HepG2 (cell line): ENCODE data around the gene TMEM108. TPM values are rescaled to one million over a fixed set of nuclear protein-coding genes. Genes with fewer than 3 reads are reported as not detected.

Experiments
- ATAC-seq: fragments of 200-7000 bp; cut with Tn5 transposase; 3 replicates; pipeline ENCODE4 v1.9.1; 2020; ENCODE audit warnings: mild to moderate bottlenecking, moderate library complexity
- BruUV-seq: library from RNA; stranded (reverse); fragments of 400-500 nt; replicated peaks from 2 replicates; lab custom pipeline; 2021; lab: Mats Ljungman, UMichigan
- CTCF ChIA-PET: fragments of 300-600 bp; formaldehyde crosslinking; extraction: SDS; loops from one replicate; lab custom pipeline; 2021; ENCODE audit warnings: low total read pairs, inconsistent platforms, low intra/inter-chr PET ratio; lab: Yijun Ruan, JAX
- POLR2A ChIA-PET: fragments of 350-600 bp; sonication (Branson Sonifier 250); formaldehyde crosslinking; loops from one replicate; lab custom pipeline; 2020; ENCODE audit warnings: antibody characterized with exemption, inconsistent platforms; lab: Yijun Ruan, JAX
- DNase-seq: peaks from one replicate; pipeline ENCODE4 v3.0.0-alpha.2; 2015; ENCODE audit warnings: low spot score
- FAIRE-seq: peaks from 3 replicates; lab custom pipeline; 2011; peaks lifted over from hg19 to GRCh38; lab: Jason Lieb, UNC
- H2AFZ ChIP-seq: one replicate; pipeline ENCODE4 v1.6.1; 2011; ENCODE audit warnings: low read length, inconsistent platforms
- H3K27ac ChIP-seq: fragments of 300-600 bp; 3 replicates; pipeline ENCODE4 v1.8.0; 2011; ENCODE audit warnings: mixed run types, mild to moderate bottlenecking, mixed read lengths, low read length, inconsistent platforms; ENCODE audit not compliant: insufficient read depth; ENCODE audit errors: extremely low read length
- H3K27me3 ChIP-seq, 2 experiments: fragments of 200-600 bp in 1 of 2; 2 replicates in 1 of 2; 3 replicates in 1 of 2; pipeline versions ENCODE4 v1.6.0 to v1.8.0; 2011; ENCODE audit warnings: low read length in 2 of 2, mild to moderate bottlenecking in 2 of 2, moderate library complexity in 2 of 2, inconsistent platforms in 1 of 2; ENCODE audit not compliant: insufficient read depth in 2 of 2, control insufficient read depth in 1 of 2
- H3K36me3 ChIP-seq, 2 experiments: fragments of 200-600 bp in 1 of 2; replicated peaks in 1 of 2; 2 replicates in 1 of 2; 3 replicates in 1 of 2; pipeline versions ENCODE4 v1.5.1 to v1.8.0; 2011; ENCODE audit warnings: low read length in 2 of 2, inconsistent platforms in 1 of 2; ENCODE audit not compliant: insufficient read depth in 2 of 2, control insufficient read depth in 1 of 2
- H3K4me1 ChIP-seq: 2 replicates; pipeline ENCODE4 v1.5.1; 2012; ENCODE audit warnings: low read length, inconsistent platforms; ENCODE audit not compliant: insufficient read depth
- H3K4me2 ChIP-seq: 2 replicates; pipeline ENCODE4 v1.6.0; 2011; ENCODE audit warnings: low read depth, low read length, inconsistent platforms
- H3K4me3 ChIP-seq, 3 experiments: fragments of 200-600 bp in 1 of 3; sonication (generic), shearing (Covaris generic) in 1 of 3; replicated peaks in 1 of 3; 2 replicates each; pipeline ENCODE4 v1.5.1; 2011 to 2016; ENCODE audit warnings: low read length in 3 of 3, inconsistent platforms in 2 of 3, low read depth in 2 of 3, mild to moderate bottlenecking in 2 of 3, control low read depth in 1 of 3, mixed read lengths in 1 of 3; ENCODE audit not compliant: insufficient read depth in 1 of 3
- H3K79me2 ChIP-seq: one replicate; pipeline ENCODE4 v1.6.1; 2011; ENCODE audit warnings: low read length, inconsistent platforms; ENCODE audit not compliant: insufficient read depth
- H3K9ac ChIP-seq: 2 replicates; pipeline ENCODE4 v1.6.0; 2011; ENCODE audit warnings: mild to moderate bottlenecking, low read depth, low read length, inconsistent platforms; ENCODE audit not compliant: insufficient read depth
- H3K9me3 ChIP-seq: 2 replicates; pipeline ENCODE4 v1.5.1; 2012; ENCODE audit warnings: mild to moderate bottlenecking, low read length
- H4K20me1 ChIP-seq: 2 replicates; pipeline ENCODE4 v1.6.0; 2011; ENCODE audit warnings: inconsistent platforms, mild to moderate bottlenecking, low read length, moderate library complexity; ENCODE audit not compliant: insufficient read depth
- BORCS8-MEF2B ChIP-seq: sonication (generic); formaldehyde crosslinking; IDR thresholded peaks from 2 replicates; pipeline ENCODE4 v1.8.0; 2022; ENCODE audit warnings: mild to moderate bottlenecking, missing genetic modification reagents
- DPF2 ChIP-seq: sonication (generic); formaldehyde crosslinking; IDR thresholded peaks from 2 replicates; pipeline ENCODE4 v1.4.0; 2020; ENCODE audit warnings: mild to moderate bottlenecking, low read depth, missing genetic modification reagents, borderline replicate concordance
- HNF1A ChIP-seq, 2 experiments: sonication (generic) in 1 of 2; formaldehyde crosslinking in 1 of 2; IDR thresholded peaks; 2 replicates each; pipeline versions ENCODE4 v1.4.0 to v1.6.1; 2016 to 2020; ENCODE audit warnings: borderline replicate concordance in 1 of 2, low read depth in 1 of 2, mild to moderate bottlenecking in 1 of 2, missing genetic modification reagents in 1 of 2
- RXRB ChIP-seq: IDR thresholded peaks from 2 replicates; pipeline ENCODE4 v1.6.1; 2016; ENCODE audit warnings: borderline replicate concordance, missing genetic modification reagents, missing compliant biosample characterization
- SIN3B ChIP-seq: fragments of 150-350 bp; IDR thresholded peaks from 2 replicates; pipeline ENCODE4 v1.6.1; 2014; ENCODE audit warnings: low read length
- SNAPC2 ChIP-seq: sonication (generic); formaldehyde crosslinking; IDR thresholded peaks from 2 replicates; pipeline ENCODE4 v1.8.1; 2022; ENCODE audit warnings: mild to moderate bottlenecking, missing genetic modification reagents
- XRCC5 ChIP-seq: fragments of 200-400 bp; formaldehyde crosslinking; optimal IDR thresholded peaks from 2 replicates; pipeline ENCODE3; 2017; ENCODE audit warnings: mild to moderate bottlenecking, low read length
- ZNF780A ChIP-seq: sonication (generic); formaldehyde crosslinking; IDR thresholded peaks from 2 replicates; pipeline ENCODE4 v1.8.0; 2022; ENCODE audit warnings: mild to moderate bottlenecking, missing genetic modification reagents, moderate library complexity
- WGBS: methylation state at CpG from one replicate; pipeline ENCODE4 v1.1.6; 2017; ENCODE audit warnings: low lambda C conversion rate; 5-methylcytosine and 5-hydroxymethylcytosine counted together
- in situ Hi-C: cut with HindIII; loops from 2 replicates; pipeline ENCODE4 v1.10.0; 2017; ENCODE audit warnings: low pct_unique_long_range_greater_than_20kb; ENCODE audit not compliant: extremely low pct_ligation_motif_present
- intact Hi-C: fragments of 100-400 bp; cut with micrococcal nuclease; formaldehyde crosslinking; loops from one replicate; pipeline ENCODE4 v1.10.0; 2022; ENCODE audit not compliant: unreplicated experiment
- polyA plus RNA-seq, 8 experiments: library from polyadenylated mRNA; depleted of rRNA in 3 of 8; stranded (reverse) in 7 of 8; unstranded in 1 of 8; fragments of >200 nt; fragmentation: Illumina TruSeq in 4 of 8; extraction: Trizol in 4 of 8; gene quantifications; 2 replicates each; pipeline versions ENCODE4 v1.2.1 to v1.2.3, GENCODE V29; 2011 to 2016; ENCODE audit warnings: low read depth in 4 of 8, missing spikeins in 1 of 8, mixed read lengths in 1 of 8; ENCODE audit not compliant: insufficient read depth in 1 of 8
- total RNA-seq, 5 experiments: library from RNA; depleted of rRNA; stranded (reverse); fragments of >200 nt; fragmentation: Illumina TruSeq; extraction: Trizol; gene quantifications; 2 replicates each; pipeline ENCODE4 v1.2.3, GENCODE V29; 2016; ENCODE audit warnings: low read depth in 1 of 5
- TF ChIP-seq, protein P1 (sequence below): sonication (generic); formaldehyde crosslinking; IDR thresholded peaks from 2 replicates; pipeline ENCODE4 v1.5.0; 2020; ENCODE audit warnings: mild to moderate bottlenecking, missing genetic modification reagents, moderate library complexity
- TF ChIP-seq, protein P2 (sequence below): sonication (generic); formaldehyde crosslinking; IDR thresholded peaks from 2 replicates; pipeline ENCODE4 v1.5.0; 2020; ENCODE audit warnings: mild to moderate bottlenecking, missing genetic modification reagents, borderline replicate concordance

The TMEM108 gene
- total and polyA plus RNA-seq, 2 of the 13 experiments (the other 11 are each of a cell fraction or from before 2014, with no cell fraction given), result not detected

- Histone ChIP-seq H3K9me3 (no peaks in the 10 kb centered on the region), H3K4me1 (peaks cover 16% of the 10 kb centered on the region), H3K4me3 (no peak overlapping the region), H2AFZ (no peak overlapping the region), H3K4me2 (no peak overlapping the region), H4K20me1 (no peaks in the 10 kb centered on the region), H3K36me3 (no peaks in the 10 kb centered on the region), H3K27ac (no peak overlapping the region), H3K79me2 (no peaks in the 10 kb centered on the region), H3K9ac (no peak overlapping the region), H3K27me3 (peaks cover 2 to 11% of the 10 kb centered on the region in 2 experiments; a peak in 1 of 5 replicates)
- no peak for DNase-seq
- BruUV-seq, result no TSS peak
- CTCF ChIA-PET, result no interaction called here
- intact Hi-C loops, result no loop called here
- in situ Hi-C loops, result loop anchor here (5.0 to 25.0 kb wide), 2 partner anchors 655 to 850 kb away; no protein-coding TSS in a partner anchor
- POLR2A ChIA-PET, result no interaction called here
- no peak for FAIRE-seq
- ATAC-seq, result no peak
- TF ChIP-seq SIN3B (no peak), RXRB (CRISPR knock-in tag) (no peak)
- TF ChIP-seq, protein P1, sequence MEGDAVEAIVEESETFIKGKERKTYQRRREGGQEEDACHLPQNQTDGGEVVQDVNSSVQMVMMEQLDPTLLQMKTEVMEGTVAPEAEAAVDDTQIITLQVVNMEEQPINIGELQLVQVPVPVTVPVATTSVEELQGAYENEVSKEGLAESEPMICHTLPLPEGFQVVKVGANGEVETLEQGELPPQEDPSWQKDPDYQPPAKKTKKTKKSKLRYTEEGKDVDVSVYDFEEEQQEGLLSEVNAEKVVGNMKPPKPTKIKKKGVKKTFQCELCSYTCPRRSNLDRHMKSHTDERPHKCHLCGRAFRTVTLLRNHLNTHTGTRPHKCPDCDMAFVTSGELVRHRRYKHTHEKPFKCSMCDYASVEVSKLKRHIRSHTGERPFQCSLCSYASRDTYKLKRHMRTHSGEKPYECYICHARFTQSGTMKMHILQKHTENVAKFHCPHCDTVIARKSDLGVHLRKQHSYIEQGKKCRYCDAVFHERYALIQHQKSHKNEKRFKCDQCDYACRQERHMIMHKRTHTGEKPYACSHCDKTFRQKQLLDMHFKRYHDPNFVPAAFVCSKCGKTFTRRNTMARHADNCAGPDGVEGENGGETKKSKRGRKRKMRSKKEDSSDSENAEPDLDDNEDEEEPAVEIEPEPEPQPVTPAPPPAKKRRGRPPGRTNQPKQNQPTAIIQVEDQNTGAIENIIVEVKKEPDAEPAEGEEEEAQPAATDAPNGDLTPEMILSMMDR (CRISPR knock-in tag), result 0 out of 2 replicates have a peak, but pooled peaks have one; percentile 2
Measured at GRCh38 chr3:133386876-133387275, 348.7 kb downstream of the TMEM108 start.

DNA sequence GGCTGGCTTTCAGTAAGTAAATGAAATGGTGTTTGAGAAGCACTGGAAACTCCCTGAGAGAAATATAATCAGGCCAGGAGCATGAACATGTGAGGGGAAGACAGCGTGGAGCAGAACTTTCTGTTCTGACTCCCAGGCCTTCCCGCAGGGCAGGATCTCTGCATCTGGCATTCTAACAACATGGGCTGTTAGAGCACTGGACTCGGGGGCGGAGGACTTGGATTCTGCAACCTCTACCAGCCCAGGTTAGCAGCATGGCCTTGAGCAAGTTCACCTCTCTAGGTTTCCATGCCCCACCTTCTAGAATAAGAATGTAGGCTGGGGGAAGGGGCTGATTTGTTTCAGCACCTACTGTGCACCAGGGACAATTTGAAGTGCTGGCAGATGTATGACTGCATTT is 349.1 kb downstream of the TMEM108 start:
- WGBS, result 8% methylated on average over 1 of the region's 4 CpGs
- no peak overlapping the region for H2AFZ ChIP-seq
- no peak for DNase-seq
- H3K27me3 ChIP-seq, result peaks cover 2 to 11% of the 10 kb centered on the region in 2 experiments; a peak in 1 of 5 replicates
- in situ Hi-C loops, result loop anchor here (5.0 to 25.0 kb wide), 2 partner anchors 655 to 850 kb away; no protein-coding TSS in a partner anchor
- FAIRE-seq, result no peak
- no TSS peak for BruUV-seq
- H3K4me1 ChIP-seq, result peaks cover 11% of the 10 kb centered on the region
- no peaks in the 10 kb centered on the region for H3K9me3 ChIP-seq
- intact Hi-C loops, result no loop called here
- ChIA-PET CTCF (no interaction called here), POLR2A (no interaction called here)
- H3K4me3 ChIP-seq, result no peak overlapping the region
- no peak overlapping the region for H3K9ac ChIP-seq
- no peak for ATAC-seq
- no peaks in the 10 kb centered on the region for H4K20me1 ChIP-seq
- H3K36me3 ChIP-seq, result no peaks in the 10 kb centered on the region
- no peaks in the 10 kb centered on the region for H3K79me2 ChIP-seq
- H3K4me2 ChIP-seq, result no peak overlapping the region
- no peak overlapping the region for H3K27ac ChIP-seq
- TF ChIP-seq HNF1A (IDR thresholded peaks at IDR 0.05; ENCODE audit: low read depth) (no peak), HNF1A (CRISPR knock-in tag; IDR thresholded peaks at IDR 0.05; ENCODE audit: borderline replicate concordance) (no peak), ZNF780A (CRISPR knock-in tag) (no peak), BORCS8-MEF2B (no peak), SNAPC2 (CRISPR knock-in tag) (no peak), DPF2 (CRISPR knock-in tag) (no peak), XRCC5 (no peak)
- TF ChIP-seq, protein P2, sequence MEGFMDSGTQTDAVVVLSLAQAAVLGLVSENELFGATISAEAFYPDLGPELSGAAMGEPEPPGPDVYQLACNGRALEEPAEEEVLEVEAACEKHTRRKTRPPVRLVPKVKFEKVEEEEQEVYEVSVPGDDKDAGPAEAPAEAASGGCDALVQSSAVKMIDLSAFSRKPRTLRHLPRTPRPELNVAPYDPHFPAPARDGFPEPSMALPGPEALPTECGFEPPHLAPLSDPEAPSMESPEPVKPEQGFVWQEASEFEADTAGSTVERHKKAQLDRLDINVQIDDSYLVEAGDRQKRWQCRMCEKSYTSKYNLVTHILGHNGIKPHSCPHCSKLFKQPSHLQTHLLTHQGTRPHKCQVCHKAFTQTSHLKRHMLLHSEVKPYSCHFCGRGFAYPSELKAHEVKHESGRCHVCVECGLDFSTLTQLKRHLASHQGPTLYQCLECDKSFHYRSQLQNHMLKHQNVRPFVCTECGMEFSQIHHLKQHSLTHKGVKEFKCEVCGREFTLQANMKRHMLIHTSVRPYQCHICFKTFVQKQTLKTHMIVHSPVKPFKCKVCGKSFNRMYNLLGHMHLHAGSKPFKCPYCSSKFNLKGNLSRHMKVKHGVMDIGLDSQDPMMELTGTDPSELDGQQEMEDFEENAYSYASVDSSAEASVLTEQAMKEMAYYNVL, result no peak
